ENCODE results near the gene MYG1. TPM values are rescaled to one million over a fixed set of nuclear protein-coding genes. Genes with fewer than 3 reads are reported as not detected.

MYG1 gene
- total RNA-seq, 1 experiment from 2014 or later = 89.9 TPM

- Histone ChIP-seq H3K27me3 (ENCODE audit: low read length) (no peaks in the 10 kb centered on the region), H3K4me2 (ENCODE audit: low read length) (peak overlapping the region; percentile 90), H3K79me2 (ENCODE audit: low read length) (peaks cover 63% of the 10 kb centered on the region), H3K4me3 (ENCODE audit: low read length) (peak overlapping the region; percentile 90), H3K9me2 (replicated peaks; ENCODE audit: low read length) (no peaks in the 10 kb centered on the region), H3K36me3 (ENCODE audit: low read depth, low read length) (peaks cover 19% of the 10 kb centered on the region; the same call in 1 of the 2 replicates), H4K20me1 (ENCODE audit: low read length) (no peaks in the 10 kb centered on the region), H3F3A (ENCODE audit: low read length, unreplicated experiment) (peaks cover 9% of the 10 kb centered on the region), H3K27ac (ENCODE audit: low read length) (peak overlapping the region; percentile 98), H3K9ac (ENCODE audit: low read length) (peak overlapping the region; percentile 91), H3K4me1 (ENCODE audit: insufficient read depth, low read length) (peaks cover 49% of the 10 kb centered on the region), H3K9me3 (ENCODE audit: low read length) (no peaks in the 10 kb centered on the region), H2AFZ (ENCODE audit: low read length) (no peak overlapping the region)
- ATAC-seq = peak; percentile 1; the same call in 1 of the 2 replicates
- TF ChIP-seq EZH2 (IDR thresholded peaks at IDR 0.05; ENCODE audit: low read length, unreplicated experiment) (no peak), CTCF (conservative IDR thresholded peaks at IDR 0.05; ENCODE audit: low read depth, low read length) (no peak), EZH2phosphoT487 (IDR thresholded peaks at IDR 0.05; ENCODE audit: borderline replicate concordance, low read length) (no peak)
- ChIA-PET POLR2A (ENCODE audit: unreplicated experiment) (interaction anchor here (0.6 to 1.9 kb wide), 4 partner anchors 23 to 238 kb away, joined by 3 to 9 read pairs (median 4); partner anchors contain the start of gene AAAS), CTCF (interaction anchor here (2.4 kb wide), 1 partner anchor 23 kb away, joined by 10 read pairs; the partner anchor contains the start of gene AAAS)
- peak; percentile 74 for DNase-seq
- no TSS peak for BruUV-seq (replicated peaks)
- intact Hi-C loops (cut with micrococcal nuclease) = no loop called here
These were observed 1.3 kb upstream of the MYG1 start for GRCh38 chr12:53298164-53298563.

DNA sequence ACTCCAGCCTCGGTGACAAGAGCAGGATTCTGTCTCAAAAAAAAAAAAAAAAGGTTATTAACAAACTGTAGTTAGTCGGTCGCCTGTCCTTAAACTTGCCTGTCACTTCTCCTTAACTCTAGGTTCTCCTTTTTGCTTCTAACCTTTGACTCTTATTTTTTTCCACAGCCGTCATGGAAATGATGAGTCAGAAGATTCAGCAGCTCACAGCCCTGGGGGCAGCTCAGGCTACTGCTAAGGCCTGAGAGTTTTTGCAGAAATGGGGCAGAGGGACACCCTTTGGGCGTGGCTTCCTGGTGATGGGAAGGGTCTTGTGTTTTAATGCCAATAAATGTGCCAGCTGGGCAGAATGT, 418 bp upstream of the MYG1 start:
- Histone ChIP-seq H3K27ac (ENCODE audit: low read length) (peak overlapping the region; percentile 98), H3K9me2 (replicated peaks; ENCODE audit: low read length) (no peaks in the 10 kb centered on the region), H3K27me3 (ENCODE audit: low read length) (no peaks in the 10 kb centered on the region), H3K9ac (ENCODE audit: low read length) (peak overlapping the region; percentile 91), H3K9me3 (ENCODE audit: low read length) (no peaks in the 10 kb centered on the region), H3K79me2 (ENCODE audit: low read length) (peaks cover 64% of the 10 kb centered on the region), H2AFZ (ENCODE audit: low read length) (no peak overlapping the region), H3K4me2 (ENCODE audit: low read length) (peak overlapping the region; percentile 90), H4K20me1 (ENCODE audit: low read length) (no peaks in the 10 kb centered on the region), H3K4me1 (ENCODE audit: insufficient read depth, low read length) (peaks cover 49% of the 10 kb centered on the region), H3K36me3 (ENCODE audit: low read depth, low read length) (peaks cover 14% of the 10 kb centered on the region; the same call in 1 of the 2 replicates), H3F3A (ENCODE audit: low read length, unreplicated experiment) (peaks cover 9% of the 10 kb centered on the region), H3K4me3 (ENCODE audit: low read length) (peak overlapping the region; percentile 90)
- ChIA-PET POLR2A (ENCODE audit: unreplicated experiment) (interaction anchor here (0.5 to 1.9 kb wide), 7 partner anchors 20 to 140 kb away, joined by 3 to 31 read pairs (median 5); partner anchors contain the start of genes AAAS and ZNF740), CTCF (interaction anchor here (0.7 to 2.4 kb wide), 2 partner anchors 12 to 22 kb away, joined by 5 to 10 read pairs; partner anchors contain the start of gene AAAS)
- no peak for TF ChIP-seq EZH2phosphoT487 (IDR thresholded peaks at IDR 0.05; ENCODE audit: borderline replicate concordance, low read length)
- TF ChIP-seq EZH2 (IDR thresholded peaks at IDR 0.05; ENCODE audit: low read length, unreplicated experiment) = no peak
- no peak for TF ChIP-seq CTCF (conservative IDR thresholded peaks at IDR 0.05; ENCODE audit: low read depth, low read length)
- peak; percentile 90 for DNase-seq
- BruUV-seq (replicated peaks) = no TSS peak
- intact Hi-C loops (cut with micrococcal nuclease) = no loop called here
- peak; percentile 23 for ATAC-seq

DNA sequence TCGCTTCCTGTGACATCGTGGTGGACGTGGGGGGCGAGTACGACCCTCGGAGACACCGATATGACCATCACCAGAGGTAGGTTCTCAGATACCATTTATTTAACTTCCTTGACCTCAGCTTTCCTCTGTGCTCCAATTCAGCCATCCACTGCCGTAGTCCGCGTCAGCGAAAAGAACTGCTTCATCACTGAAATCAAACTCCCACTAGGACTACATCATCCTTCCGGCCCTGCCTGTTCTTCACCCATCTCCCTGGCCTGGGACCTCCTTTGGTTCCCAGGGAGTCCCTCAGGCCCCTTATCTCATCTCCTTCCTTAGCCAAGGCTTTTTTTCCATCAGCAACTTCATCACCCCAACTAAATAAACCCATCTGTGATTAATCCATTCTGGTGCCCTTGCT, 692 bp downstream of the MYG1 start:
- POLR2A ChIA-PET (ENCODE audit: unreplicated experiment) = no interaction called here
- Histone ChIP-seq H2AFZ (ENCODE audit: low read length) (peak overlapping the region; percentile 62), H3K9me3 (ENCODE audit: low read length) (no peaks in the 10 kb centered on the region), H3K9me2 (replicated peaks; ENCODE audit: low read length) (no peaks in the 10 kb centered on the region), H3F3A (ENCODE audit: low read length, unreplicated experiment) (peaks cover 9% of the 10 kb centered on the region), H3K4me2 (ENCODE audit: low read length) (peak overlapping the region; percentile 90), H4K20me1 (ENCODE audit: low read length) (no peaks in the 10 kb centered on the region), H3K4me1 (ENCODE audit: insufficient read depth, low read length) (peaks cover 45% of the 10 kb centered on the region), H3K9ac (ENCODE audit: low read length) (peak overlapping the region; percentile 91), H3K36me3 (ENCODE audit: low read depth, low read length) (peaks cover 14% of the 10 kb centered on the region; the same call in 1 of the 2 replicates), H3K79me2 (ENCODE audit: low read length) (peaks cover 64% of the 10 kb centered on the region), H3K27ac (ENCODE audit: low read length) (peak overlapping the region; percentile 98), H3K4me3 (ENCODE audit: low read length) (peak overlapping the region; percentile 90), H3K27me3 (ENCODE audit: low read length) (no peaks in the 10 kb centered on the region)
- intact Hi-C loops (cut with micrococcal nuclease) = no loop called here
- CTCF ChIA-PET = interaction anchor here (2.4 kb wide), 1 partner anchor 21 kb away, joined by 10 read pairs; the partner anchor contains the start of gene AAAS
- TF ChIP-seq CTCF (conservative IDR thresholded peaks at IDR 0.05; ENCODE audit: low read depth, low read length) (no peak), EZH2phosphoT487 (IDR thresholded peaks at IDR 0.05; ENCODE audit: borderline replicate concordance, low read length) (no peak), EZH2 (IDR thresholded peaks at IDR 0.05; ENCODE audit: low read length, unreplicated experiment) (no peak)
- no peak for ATAC-seq
- DNase-seq = no peak
- BruUV-seq (replicated peaks) = no TSS peak

Data from PC-3 (cell line).